Posterior cingulate gyrus (tissue), 11 donors: ENCODE measurements around the gene LTN1.
"Not testable (repeated sequence)": the region's sequence is repeated elsewhere in the genome, so short reads cannot be mapped to it uniquely, and the experiment has no call there.

Experiments used
- DNase-seq, 10 donors: peaks; one replicate each; pipeline versions ENCODE4 v3.0.0 to v3.0.0-alpha.2; 2020 to 2021; ENCODE audit warnings: mixed read lengths in 3 of 10
- intact Hi-C: fragments of 100-400 bp; cut with DNase I; formaldehyde crosslinking; loops from one replicate; pipeline ENCODE4 v1.15.1; 2023

LTN1 gene

DNA sequence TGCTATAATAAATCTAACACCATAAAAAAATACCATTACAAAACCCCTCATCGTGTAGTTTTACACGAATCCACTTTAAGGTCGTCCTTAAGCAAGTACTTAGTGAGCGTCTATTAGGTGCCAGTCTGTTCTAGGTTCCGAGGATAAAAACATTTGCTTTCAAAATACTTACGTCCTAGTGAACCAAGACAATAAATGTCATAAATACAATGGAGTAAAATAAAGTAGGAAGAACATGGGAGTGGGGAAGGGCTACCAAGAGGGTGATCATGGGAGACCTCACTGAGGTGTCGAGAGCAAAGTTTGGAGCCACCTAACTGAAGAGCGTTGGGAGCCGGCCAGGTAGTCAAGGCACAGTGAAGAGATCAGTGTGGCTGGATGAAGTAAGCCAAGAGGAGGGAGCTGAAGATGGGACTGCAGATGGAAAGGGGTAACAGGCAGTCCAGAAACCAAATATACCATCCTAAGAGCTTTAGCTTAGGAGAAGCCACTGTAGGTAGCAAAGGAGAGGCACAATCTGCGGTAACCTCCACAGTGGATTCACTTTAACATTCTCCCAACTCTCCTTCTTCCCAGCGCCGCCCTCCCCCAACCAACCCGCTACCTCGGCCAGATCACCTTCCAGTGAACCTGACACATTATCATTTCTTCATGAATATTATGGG, 684 bp downstream of the LTN1 start:
- intact Hi-C loops = loop anchor here (1.0 kb wide), 1 partner anchor 10 kb away; no protein-coding TSS in a partner anchor
- DNase-seq = no peak

- DNase-seq, intact Hi-C loops: not testable (repeated sequence)
Observed at GRCh38 chr21:28988146-28988545, 4.5 kb downstream of the LTN1 start.

DNA sequence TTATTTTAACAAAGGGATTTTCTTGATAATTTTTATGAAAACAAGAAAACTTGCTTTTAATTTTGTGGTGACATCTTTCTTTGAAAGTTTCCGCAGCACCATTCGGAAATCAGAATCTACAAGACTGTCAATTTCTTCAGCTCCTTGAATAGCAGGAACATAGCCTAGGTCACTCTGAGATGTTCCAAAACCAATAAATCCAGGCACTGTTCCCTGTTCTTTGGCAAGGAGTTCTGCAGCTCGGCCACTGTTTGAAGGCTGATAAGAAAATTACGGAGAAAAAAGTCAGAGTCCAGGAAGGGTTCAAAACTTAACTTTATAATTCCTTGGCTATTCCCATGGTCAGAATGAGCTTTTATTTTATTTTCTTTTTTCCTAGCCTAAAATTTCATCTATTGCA, 6.0 kb downstream of the LTN1 start:
- intact Hi-C loops = no loop called here
- no peak for DNase-seq

DNA sequence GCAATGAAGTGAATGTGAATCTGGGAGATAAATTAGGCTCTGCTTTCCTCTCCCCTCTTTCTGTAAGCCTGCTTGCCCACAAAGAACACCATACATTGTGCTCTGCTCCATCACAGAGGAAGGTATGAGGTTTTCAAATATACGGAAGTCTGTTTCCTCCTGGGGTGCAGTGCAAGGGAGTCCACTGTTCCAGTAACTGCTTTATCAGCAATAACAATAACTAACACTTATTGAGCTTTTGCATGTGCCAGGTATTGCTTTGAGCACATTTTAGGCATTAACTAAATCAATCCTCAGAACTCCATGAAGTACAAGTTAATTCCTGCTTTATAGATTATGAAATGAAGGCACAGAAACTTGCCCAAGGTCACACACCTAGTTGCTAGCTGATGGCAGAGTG, 10.0 kb downstream of the LTN1 start:
- intact Hi-C loops = no loop called here
- DNase-seq = no peak

GRCh38 chr21:28979092-28979491, 13.6 kb downstream of the LTN1 start:
- no peak for DNase-seq
- intact Hi-C loops = no loop called here

GRCh38 chr21:28975397-28975796, 17.3 kb downstream of the LTN1 start:
- no peak for DNase-seq
- intact Hi-C loops = no loop called here

DNA sequence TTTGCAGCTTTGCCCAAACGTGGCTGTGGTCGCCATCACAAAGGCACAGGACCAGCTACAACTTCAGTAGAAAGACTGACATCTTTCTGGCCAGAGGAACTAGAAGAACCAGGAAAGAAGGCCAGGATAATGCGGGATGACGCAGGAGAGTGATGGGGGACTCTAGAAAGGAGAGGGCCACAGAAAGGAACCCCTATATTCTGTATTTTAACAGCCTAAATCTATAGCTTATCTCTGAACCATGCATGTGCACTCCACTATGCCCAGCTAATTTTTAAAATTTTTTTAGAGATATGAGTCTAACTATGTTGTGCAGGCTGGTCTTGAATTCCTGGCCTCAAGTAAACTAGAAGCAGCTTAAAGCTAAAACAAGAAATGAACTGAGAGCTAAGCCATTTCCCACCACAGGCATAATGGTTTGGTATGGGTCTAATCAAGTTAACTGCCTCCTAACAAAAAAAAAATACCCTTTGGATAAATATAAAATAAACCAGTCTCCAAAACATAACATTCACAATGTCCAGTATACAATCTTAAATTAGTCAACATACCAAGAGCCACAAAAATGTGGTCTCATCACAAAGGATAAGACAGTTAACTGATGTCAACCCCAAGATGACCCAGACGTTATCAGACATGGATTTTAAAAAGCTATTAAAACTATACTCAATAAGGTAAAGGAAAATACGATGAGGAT, 18.0 kb downstream of the LTN1 start:
- intact Hi-C loops = no loop called here
- DNase-seq = no peak

- intact Hi-C loops = no loop called here
- no peak for DNase-seq
Observed at GRCh38 chr21:28972398-28972797, 20.3 kb downstream of the LTN1 start.

DNA sequence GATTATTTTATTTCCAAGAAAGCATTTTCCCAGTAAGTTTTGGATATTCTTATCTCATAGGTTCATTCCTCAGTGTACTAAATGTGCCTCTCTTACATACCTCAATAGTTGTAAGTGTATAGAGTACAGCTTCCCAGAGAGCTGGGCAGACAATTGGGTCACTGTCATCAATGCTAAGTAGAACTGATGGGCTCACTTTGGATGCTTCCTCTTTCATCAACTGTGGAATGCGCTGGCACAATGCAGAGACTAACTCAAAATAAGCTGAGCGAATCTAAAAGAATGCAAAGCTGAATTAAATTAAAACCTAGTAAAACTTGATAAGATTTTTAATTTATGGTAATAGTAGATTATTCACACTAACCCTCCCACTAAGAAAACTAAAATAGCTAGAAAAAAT, 21.5 kb downstream of the LTN1 start:
- intact Hi-C loops = no loop called here
- peak in 1 of 10 donors; percentile 22 for DNase-seq

GRCh38 chr21:28963831-28964230, 28.8 kb downstream of the LTN1 start:
- intact Hi-C loops = no loop called here

GRCh38 chr21:28962465-28962864, 30.2 kb downstream of the LTN1 start:
- intact Hi-C loops = no loop called here
- no peak for DNase-seq

More at GRCh38 chr21:28963831-28964230, 28.8 kb downstream of the LTN1 start:
- DNase-seq = no peak

GRCh38 chr21:28961927-28962326, 30.8 kb downstream of the LTN1 start:
- intact Hi-C loops = no loop called here
- DNase-seq = no peak

DNA sequence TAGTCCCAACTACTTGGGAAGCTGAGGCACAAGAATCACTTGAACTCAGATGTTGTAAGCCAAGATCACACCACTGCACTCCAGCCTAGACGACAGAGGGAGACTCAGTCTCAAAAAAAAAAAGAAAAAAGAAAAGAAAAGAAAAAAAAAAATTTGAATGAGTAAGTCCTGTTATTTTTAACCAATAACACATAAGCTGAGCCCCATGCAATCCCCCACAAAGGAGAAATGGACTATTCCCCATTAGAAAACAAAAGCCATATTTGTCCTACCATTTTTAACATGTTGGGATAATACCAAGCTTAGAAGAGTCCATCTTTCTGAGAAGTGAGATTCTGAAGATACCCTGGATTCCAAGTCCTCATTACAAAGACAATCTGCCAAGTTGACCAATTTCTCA, 32.4 kb downstream of the LTN1 start:
- intact Hi-C loops = no loop called here
- no peak for DNase-seq

GRCh38 chr21:28959367-28960099, 33.1 kb downstream of the LTN1 start:
- intact Hi-C loops = no loop called here
- DNase-seq = no peak

DNA sequence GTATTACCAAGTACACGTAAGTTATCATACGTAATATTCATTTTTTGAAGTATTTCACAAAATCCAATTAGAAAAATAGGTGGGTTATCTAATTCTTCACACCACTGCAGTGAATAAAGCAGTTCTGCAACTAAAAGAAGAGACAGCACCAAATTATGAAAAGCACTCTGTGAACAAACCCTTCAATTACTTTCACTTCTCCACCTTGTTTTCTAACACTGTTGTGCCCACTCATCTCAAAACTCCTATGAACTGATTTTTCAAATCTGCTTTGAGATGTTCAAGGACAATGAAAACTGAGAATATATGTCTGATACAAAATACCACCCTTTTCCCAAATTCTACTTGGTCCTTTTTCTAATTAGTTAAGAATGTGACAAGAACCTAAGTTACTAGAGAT, 39.4 kb downstream of the LTN1 start:
- DNase-seq = no peak
- intact Hi-C loops = no loop called here

GRCh38 chr21:28952686-28953085, 40.0 kb downstream of the LTN1 start:
- intact Hi-C loops = no loop called here
- no peak for DNase-seq

- intact Hi-C loops = no loop called here
Observed at GRCh38 chr21:28949318-28949717, 43.4 kb downstream of the LTN1 start.

DNA sequence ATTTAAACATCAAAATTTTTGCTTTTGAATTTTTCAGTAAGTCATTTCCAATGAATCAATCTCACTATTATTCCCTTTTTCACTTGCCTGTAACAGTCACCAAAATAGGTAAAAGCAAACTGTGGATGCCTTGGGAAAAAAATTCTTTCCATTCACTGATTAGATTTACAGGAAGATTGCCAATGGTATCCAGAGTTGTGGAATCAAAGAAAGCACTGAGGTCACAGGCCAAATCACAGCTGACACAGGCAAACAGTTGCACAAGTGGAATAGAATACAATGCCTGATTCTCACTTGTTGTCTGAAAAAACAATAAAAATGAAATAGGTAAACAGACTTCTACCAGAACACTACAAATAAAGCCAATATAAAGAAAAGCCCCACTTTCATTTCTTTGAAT, 48.4 kb downstream of the LTN1 start:
- DNase-seq = peak in 1 of 10 donors; percentile 23
- intact Hi-C loops = no loop called here

More at GRCh38 chr21:28949318-28949717, 43.4 kb downstream of the LTN1 start:
- DNase-seq = no peak

DNA sequence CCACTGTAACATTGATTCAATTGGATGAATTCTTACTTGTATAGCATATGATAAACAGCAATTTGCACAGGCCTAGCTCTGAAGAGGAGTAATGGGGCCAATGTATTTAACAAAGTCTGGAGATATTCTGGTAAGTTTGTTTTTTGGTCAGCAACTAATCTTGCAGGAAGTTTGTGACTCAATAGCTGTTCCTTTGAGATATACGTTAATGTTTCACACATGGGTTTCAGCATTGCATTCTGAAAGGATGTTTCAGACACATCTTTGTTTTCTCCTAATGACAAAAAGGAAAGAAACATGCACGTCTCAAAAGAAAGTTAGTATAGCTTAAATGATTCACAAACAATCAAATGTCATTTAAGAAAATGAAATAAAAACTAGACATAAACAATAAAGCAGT, 49.0 kb downstream of the LTN1 start:
- intact Hi-C loops = no loop called here
- no peak for DNase-seq

DNA sequence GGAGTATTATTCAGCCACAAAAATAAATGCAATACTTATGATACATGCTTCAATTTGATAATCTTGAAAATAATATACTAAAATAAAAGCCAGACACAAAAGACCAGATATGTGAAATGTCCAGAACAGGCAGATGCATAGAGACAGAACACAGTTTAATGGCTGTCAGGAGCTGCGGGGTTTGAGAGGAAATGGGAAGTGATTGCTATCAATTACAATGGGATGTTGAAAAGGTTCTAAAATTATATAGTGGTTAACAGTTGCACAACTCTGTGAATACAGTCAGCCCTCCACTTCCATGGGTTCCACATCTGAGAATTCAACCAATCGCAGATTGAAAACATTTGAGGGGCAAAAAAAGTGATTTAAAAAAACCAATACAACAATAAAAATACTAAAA, 54.0 kb downstream of the LTN1 start:
- intact Hi-C loops = no loop called here
- DNase-seq = no peak

DNA sequence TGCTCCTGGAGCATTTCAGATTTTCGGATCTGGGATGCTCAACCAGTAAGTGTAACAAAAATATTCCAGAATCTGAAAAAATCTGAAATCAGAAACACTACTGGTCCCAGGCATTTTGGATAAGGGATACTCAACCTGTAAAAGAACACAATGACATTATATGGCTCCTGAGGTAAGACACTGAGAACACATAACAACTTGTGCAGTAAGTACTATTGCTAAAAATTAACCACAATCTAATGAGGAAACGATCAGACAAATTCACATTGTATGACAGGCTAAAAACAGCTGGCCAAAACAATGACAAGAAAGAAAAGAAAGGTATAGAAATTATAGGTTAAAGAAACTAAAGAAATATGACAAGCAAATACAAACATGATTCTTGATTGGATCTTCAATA, 54.9 kb downstream of the LTN1 start:
- DNase-seq = no peak
- intact Hi-C loops = no loop called here

DNA sequence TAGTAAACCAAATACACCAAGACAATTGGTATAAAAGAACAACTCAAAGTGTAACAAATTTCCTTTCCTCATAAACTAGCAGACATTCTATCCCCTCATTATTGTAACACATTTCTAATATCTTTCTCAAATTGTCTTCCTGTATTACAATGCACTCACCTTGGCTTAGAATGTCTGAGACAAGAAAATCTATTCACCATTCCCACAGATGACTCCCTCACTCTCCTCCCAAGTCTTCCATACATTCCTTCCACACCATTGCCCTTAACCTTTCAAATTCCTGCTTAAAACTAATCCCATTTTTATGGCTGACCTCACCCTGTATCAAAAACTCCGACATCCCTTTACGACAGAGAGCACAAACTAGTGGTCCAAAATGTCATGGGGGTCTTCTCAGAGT, 56.0 kb downstream of the LTN1 start:
- intact Hi-C loops = no loop called here
- DNase-seq = no peak
